Measurements from ENCODE around the gene TIMM22. TPM values are rescaled to one million over a fixed set of nuclear protein-coding genes. Genes with fewer than 3 reads are reported as not detected.

The TIMM22 gene
- total RNA-seq, 1 experiment from 2014 or later, result 14.0 TPM

DNA sequence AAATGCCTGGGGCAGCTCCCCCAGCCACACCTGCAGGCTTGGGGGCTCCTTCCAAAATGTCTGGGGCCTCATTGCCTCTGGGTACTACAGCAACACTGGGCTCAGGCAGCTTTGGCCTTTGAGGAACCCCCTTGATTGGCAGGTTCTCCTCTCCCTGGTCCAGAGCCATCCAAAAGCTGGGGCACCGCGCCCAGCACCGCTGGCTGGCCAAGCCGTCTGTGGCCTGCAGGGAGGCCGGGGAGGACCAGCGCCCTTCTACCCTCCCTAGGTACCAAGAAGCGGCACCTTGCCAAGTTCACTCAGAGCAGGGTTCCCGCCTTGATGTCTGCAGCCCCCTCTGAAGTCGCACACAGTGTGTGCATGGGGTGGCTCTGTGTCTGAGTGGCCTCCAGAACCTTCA is 30.1 kb downstream of the TIMM22 start:
- CTCF ChIA-PET, result no interaction called here
- ATAC-seq, result no peak
- H4K20me1 ChIP-seq (ENCODE audit: insufficient read depth), result no peaks in the 10 kb centered on the region
- H3K4me2 ChIP-seq (ENCODE audit: low read length), result no peak overlapping the region
- no peaks in the 10 kb centered on the region for H3K9me3 ChIP-seq (ENCODE audit: control insufficient read depth in 1 of 2, insufficient read depth in 1 of 2, low read depth in 1 of 2, low read length in 2 of 2)
- BruUV-seq (replicated peaks), result no TSS peak
- H3K36me3 ChIP-seq (ENCODE audit: control insufficient read depth in 1 of 2, insufficient read depth in 2 of 2, low read length in 2 of 2), result no peaks in the 10 kb centered on the region
- H3K9ac ChIP-seq (ENCODE audit: low read length), result no peak overlapping the region
- RAD21 ChIA-PET (ENCODE audit: low non-redundant PET in 1 of 2, low total read pairs in 2 of 2, uncharacterized antibody in 2 of 2, unreplicated experiment in 2 of 2), result no interaction called here
- POLR2A ChIA-PET, result no interaction called here
- no peak overlapping the region for H3K27ac ChIP-seq (ENCODE audit: low read depth, low read length)
- H3K4me1 ChIP-seq (ENCODE audit: control insufficient read depth in 1 of 2, insufficient read depth in 2 of 2, low read length in 2 of 2), result peaks cover 0 to 5% of the 10 kb centered on the region in 2 experiments; a peak in 2 of 4 replicates
- no peak overlapping the region for H3K4me3 ChIP-seq (replicated peaks in 1 of 2; ENCODE audit: low read depth in 1 of 2, low read length in 2 of 2)
- no peak for TF ChIP-seq POLR2A (IDR thresholded peaks at IDR 0.05; ENCODE audit: borderline replicate concordance, extremely low read depth, insufficient read depth, insufficient read length)
- no peak for TF ChIP-seq EZH2 (IDR thresholded peaks at IDR 0.05)
- TF ChIP-seq, protein P1, sequence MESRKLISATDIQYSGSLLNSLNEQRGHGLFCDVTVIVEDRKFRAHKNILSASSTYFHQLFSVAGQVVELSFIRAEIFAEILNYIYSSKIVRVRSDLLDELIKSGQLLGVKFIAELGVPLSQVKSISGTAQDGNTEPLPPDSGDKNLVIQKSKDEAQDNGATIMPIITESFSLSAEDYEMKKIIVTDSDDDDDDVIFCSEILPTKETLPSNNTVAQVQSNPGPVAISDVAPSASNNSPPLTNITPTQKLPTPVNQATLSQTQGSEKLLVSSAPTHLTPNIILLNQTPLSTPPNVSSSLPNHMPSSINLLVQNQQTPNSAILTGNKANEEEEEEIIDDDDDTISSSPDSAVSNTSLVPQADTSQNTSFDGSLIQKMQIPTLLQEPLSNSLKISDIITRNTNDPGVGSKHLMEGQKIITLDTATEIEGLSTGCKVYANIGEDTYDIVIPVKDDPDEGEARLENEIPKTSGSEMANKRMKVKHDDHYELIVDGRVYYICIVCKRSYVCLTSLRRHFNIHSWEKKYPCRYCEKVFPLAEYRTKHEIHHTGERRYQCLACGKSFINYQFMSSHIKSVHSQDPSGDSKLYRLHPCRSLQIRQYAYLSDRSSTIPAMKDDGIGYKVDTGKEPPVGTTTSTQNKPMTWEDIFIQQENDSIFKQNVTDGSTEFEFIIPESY (IDR thresholded peaks at IDR 0.05; ENCODE audit: extremely low read depth, insufficient replicate concordance, low read length), result no peak
- TF ChIP-seq, protein P2, sequence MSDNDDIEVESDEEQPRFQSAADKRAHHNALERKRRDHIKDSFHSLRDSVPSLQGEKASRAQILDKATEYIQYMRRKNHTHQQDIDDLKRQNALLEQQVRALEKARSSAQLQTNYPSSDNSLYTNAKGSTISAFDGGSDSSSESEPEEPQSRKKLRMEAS (IDR thresholded peaks at IDR 0.05), result no peak
- no peak for TF ChIP-seq ZFX (IDR thresholded peaks at IDR 0.05)
- TF ChIP-seq RAD21 (IDR thresholded peaks at IDR 0.05; ENCODE audit: low read depth), result no peak
- no peak for TF ChIP-seq CEBPB (IDR thresholded peaks at IDR 0.05; ENCODE audit: low read depth)
- TF ChIP-seq SP1 (IDR thresholded peaks at IDR 0.05; ENCODE audit: low read depth), result no peak
- no peak for TF ChIP-seq SRF (IDR thresholded peaks at IDR 0.05; ENCODE audit: low read depth)
- TF ChIP-seq JUND (IDR thresholded peaks at IDR 0.05), result no peak
- TF ChIP-seq EZH2phosphoT487 (IDR thresholded peaks at IDR 0.05; ENCODE audit: borderline replicate concordance), result no peak
- TF ChIP-seq FOSL1 (IDR thresholded peaks at IDR 0.05; ENCODE audit: low read depth), result no peak
- TF ChIP-seq, protein P3, sequence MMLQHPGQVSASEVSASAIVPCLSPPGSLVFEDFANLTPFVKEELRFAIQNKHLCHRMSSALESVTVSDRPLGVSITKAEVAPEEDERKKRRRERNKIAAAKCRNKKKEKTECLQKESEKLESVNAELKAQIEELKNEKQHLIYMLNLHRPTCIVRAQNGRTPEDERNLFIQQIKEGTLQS (IDR thresholded peaks at IDR 0.05), result no peak
- TF ChIP-seq, protein P4, sequence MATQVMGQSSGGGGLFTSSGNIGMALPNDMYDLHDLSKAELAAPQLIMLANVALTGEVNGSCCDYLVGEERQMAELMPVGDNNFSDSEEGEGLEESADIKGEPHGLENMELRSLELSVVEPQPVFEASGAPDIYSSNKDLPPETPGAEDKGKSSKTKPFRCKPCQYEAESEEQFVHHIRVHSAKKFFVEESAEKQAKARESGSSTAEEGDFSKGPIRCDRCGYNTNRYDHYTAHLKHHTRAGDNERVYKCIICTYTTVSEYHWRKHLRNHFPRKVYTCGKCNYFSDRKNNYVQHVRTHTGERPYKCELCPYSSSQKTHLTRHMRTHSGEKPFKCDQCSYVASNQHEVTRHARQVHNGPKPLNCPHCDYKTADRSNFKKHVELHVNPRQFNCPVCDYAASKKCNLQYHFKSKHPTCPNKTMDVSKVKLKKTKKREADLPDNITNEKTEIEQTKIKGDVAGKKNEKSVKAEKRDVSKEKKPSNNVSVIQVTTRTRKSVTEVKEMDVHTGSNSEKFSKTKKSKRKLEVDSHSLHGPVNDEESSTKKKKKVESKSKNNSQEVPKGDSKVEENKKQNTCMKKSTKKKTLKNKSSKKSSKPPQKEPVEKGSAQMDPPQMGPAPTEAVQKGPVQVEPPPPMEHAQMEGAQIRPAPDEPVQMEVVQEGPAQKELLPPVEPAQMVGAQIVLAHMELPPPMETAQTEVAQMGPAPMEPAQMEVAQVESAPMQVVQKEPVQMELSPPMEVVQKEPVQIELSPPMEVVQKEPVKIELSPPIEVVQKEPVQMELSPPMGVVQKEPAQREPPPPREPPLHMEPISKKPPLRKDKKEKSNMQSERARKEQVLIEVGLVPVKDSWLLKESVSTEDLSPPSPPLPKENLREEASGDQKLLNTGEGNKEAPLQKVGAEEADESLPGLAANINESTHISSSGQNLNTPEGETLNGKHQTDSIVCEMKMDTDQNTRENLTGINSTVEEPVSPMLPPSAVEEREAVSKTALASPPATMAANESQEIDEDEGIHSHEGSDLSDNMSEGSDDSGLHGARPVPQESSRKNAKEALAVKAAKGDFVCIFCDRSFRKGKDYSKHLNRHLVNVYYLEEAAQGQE (IDR thresholded peaks at IDR 0.05; ENCODE audit: low read depth), result no peak
- no peak for TF ChIP-seq EGR1 (IDR thresholded peaks at IDR 0.05; ENCODE audit: low read depth)
- TF ChIP-seq, protein P5, sequence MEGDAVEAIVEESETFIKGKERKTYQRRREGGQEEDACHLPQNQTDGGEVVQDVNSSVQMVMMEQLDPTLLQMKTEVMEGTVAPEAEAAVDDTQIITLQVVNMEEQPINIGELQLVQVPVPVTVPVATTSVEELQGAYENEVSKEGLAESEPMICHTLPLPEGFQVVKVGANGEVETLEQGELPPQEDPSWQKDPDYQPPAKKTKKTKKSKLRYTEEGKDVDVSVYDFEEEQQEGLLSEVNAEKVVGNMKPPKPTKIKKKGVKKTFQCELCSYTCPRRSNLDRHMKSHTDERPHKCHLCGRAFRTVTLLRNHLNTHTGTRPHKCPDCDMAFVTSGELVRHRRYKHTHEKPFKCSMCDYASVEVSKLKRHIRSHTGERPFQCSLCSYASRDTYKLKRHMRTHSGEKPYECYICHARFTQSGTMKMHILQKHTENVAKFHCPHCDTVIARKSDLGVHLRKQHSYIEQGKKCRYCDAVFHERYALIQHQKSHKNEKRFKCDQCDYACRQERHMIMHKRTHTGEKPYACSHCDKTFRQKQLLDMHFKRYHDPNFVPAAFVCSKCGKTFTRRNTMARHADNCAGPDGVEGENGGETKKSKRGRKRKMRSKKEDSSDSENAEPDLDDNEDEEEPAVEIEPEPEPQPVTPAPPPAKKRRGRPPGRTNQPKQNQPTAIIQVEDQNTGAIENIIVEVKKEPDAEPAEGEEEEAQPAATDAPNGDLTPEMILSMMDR (IDR thresholded peaks at IDR 0.05 in 2 of 3, conservative IDR thresholded peaks at IDR 0.05 in 1 of 3; ENCODE audit: borderline replicate concordance in 1 of 3, insufficient read depth in 1 of 3, low read depth in 2 of 3, low read length in 2 of 3), result no peak
- H3K27me3 ChIP-seq (ENCODE audit: insufficient read depth, low read length), result no peaks in the 10 kb centered on the region
- no peaks in the 10 kb centered on the region for H3K79me2 ChIP-seq (ENCODE audit: insufficient read depth, low read length)
- DNase-seq (ENCODE audit: low read depth, low spot score), result no peak
- no peaks in the 10 kb centered on the region for H3K9me2 ChIP-seq (ENCODE audit: insufficient read depth)
- intact Hi-C loops (cut with micrococcal nuclease), result no loop called here
- H2AFZ ChIP-seq (ENCODE audit: low read depth, low read length, poor library complexity, severe bottlenecking), result no peak overlapping the region

Measured in HCT116 (cell line).